Peyer's patch (tissue), 4 donors: ENCODE data around the gene HOXD10.
A peak's percentile ranks its signal among the peaks of the same experiment; 100 is the strongest.

Experiments
- CTCF ChIP-seq, 6 experiments: fragments of 450-650 bp in 4 of 6; fragments of 200-600 bp in 2 of 6; sonication (generic) in 1 of 6; IDR thresholded peaks; one replicate each; pipeline ENCODE4 v1.5.1; 2017 to 2019; ENCODE audit warnings: antibody characterized with exemption in 6 of 6, mild to moderate bottlenecking in 3 of 6, moderate library complexity in 1 of 6
- POLR2A ChIP-seq, 2 donors: fragments of 450-650 bp; IDR thresholded peaks; one replicate each; pipeline ENCODE4 v1.5.1; 2017; ENCODE audit warnings: antibody characterized with exemption in 2 of 2, mild to moderate bottlenecking in 2 of 2, moderate library complexity in 2 of 2

- TF ChIP-seq CTCF (IDR thresholded peaks at IDR 0.05) (no peak), POLR2A (IDR thresholded peaks at IDR 0.05) (peak in 1 of 2 donors; percentile 27)
Observed at GRCh38 chr2:176128982-176129796, 12.6 kb downstream of the HOXD10 start, which contains the start of gene HOXD8.
